NB4 (cell line): ENCODE data around the gene PIP.

Source experiments
- MYC ChIP-seq: IDR thresholded peaks from 2 replicates; pipeline ENCODE4 v1.6.1; 2011; ENCODE audit warnings: low read depth, low read length
- POLR2A ChIP-seq: IDR thresholded peaks from 2 replicates; pipeline ENCODE4 v1.6.1; 2011; ENCODE audit warnings: mild to moderate bottlenecking; ENCODE audit not compliant: insufficient read length; ENCODE audit errors: extremely low read depth
- TF ChIP-seq, protein P1 (sequence below): IDR thresholded peaks from one replicate; pipeline ENCODE4 v1.5.1; 2012; ENCODE audit warnings: low read depth, low read length
- TF ChIP-seq, protein P2 (sequence below): IDR thresholded peaks from 2 replicates; pipeline ENCODE4 v1.6.1; 2011; ENCODE audit warnings: low read depth, low read length

DNA sequence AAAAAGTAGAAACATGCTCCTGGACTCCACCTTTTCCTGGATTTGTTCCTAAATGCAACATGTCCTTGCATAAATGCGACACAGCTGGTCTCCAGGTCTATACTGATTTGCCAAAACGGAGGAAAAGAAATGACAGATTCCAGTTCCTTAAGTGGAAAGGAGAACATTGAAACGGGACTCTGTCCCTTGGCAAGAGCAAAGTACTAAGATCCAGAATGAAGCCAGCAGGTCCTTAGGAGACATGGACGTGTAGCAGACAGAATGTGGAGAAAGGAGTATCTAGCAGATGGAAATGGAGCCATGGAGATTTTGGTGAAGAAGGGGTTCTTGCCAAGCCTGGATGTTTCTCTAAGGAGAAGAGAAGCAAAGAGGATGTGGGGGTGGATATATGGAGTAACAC lies 16.2 kb downstream of the PIP start:
- TF ChIP-seq, protein P1, sequence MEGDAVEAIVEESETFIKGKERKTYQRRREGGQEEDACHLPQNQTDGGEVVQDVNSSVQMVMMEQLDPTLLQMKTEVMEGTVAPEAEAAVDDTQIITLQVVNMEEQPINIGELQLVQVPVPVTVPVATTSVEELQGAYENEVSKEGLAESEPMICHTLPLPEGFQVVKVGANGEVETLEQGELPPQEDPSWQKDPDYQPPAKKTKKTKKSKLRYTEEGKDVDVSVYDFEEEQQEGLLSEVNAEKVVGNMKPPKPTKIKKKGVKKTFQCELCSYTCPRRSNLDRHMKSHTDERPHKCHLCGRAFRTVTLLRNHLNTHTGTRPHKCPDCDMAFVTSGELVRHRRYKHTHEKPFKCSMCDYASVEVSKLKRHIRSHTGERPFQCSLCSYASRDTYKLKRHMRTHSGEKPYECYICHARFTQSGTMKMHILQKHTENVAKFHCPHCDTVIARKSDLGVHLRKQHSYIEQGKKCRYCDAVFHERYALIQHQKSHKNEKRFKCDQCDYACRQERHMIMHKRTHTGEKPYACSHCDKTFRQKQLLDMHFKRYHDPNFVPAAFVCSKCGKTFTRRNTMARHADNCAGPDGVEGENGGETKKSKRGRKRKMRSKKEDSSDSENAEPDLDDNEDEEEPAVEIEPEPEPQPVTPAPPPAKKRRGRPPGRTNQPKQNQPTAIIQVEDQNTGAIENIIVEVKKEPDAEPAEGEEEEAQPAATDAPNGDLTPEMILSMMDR = no peak
- TF ChIP-seq POLR2A (no peak), MYC (no peak)
- TF ChIP-seq, protein P2, sequence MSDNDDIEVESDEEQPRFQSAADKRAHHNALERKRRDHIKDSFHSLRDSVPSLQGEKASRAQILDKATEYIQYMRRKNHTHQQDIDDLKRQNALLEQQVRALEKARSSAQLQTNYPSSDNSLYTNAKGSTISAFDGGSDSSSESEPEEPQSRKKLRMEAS = no peak
